ENCODE results near the gene GAL3ST2. TPM values are rescaled to one million over a fixed set of nuclear protein-coding genes. Genes with fewer than 3 reads are reported as not detected.

The GAL3ST2 gene
- polyA plus RNA-seq, 1 donor from 2014 or later = not detected

GRCh38 chr2:241818229-241818942 is 41.8 kb downstream of the GAL3ST2 start:
- Histone ChIP-seq H3K4me3 (ENCODE audit: low read length) (no peak overlapping the region), H3K9me3 (ENCODE audit: low read length) (no peaks in the 10 kb centered on the region), H3K79me2 (replicated peaks; ENCODE audit: insufficient read depth, low read length) (no peaks in the 10 kb centered on the region), H3K27ac (ENCODE audit: low read length) (no peak overlapping the region), H3K27me3 (ENCODE audit: insufficient read depth, low read depth, low read length) (no peaks in the 10 kb centered on the region), H4K20me1 (ENCODE audit: insufficient read depth) (no peaks in the 10 kb centered on the region), H2AFZ (ENCODE audit: low read depth, low read length) (no peak overlapping the region), H3K4me2 (ENCODE audit: low read length) (no peak overlapping the region), H3K9ac (ENCODE audit: low read length) (no peak overlapping the region), H3F3A (ENCODE audit: insufficient read depth, low read length, poor library complexity, severe bottlenecking) (no peaks in the 10 kb centered on the region), H3K9me2 (ENCODE audit: insufficient read depth, low read length) (no peaks in the 10 kb centered on the region), H3K36me3 (ENCODE audit: insufficient read depth, low read length) (no peaks in the 10 kb centered on the region)
- TF ChIP-seq CTCF (IDR thresholded peaks at IDR 0.05; ENCODE audit: poor library complexity, severe bottlenecking) (no peak), TAF1 (IDR thresholded peaks at IDR 0.05; ENCODE audit: low read depth) (no peak), MXI1 (conservative IDR thresholded peaks at IDR 0.05; ENCODE audit: poor library complexity, severe bottlenecking) (no peak), EZH2 (IDR thresholded peaks at IDR 0.05; ENCODE audit: borderline replicate concordance, insufficient read depth, low read length, poor library complexity, severe bottlenecking) (no peak), RAD21 (conservative IDR thresholded peaks at IDR 0.05) (no peak), EP300 (conservative IDR thresholded peaks at IDR 0.05; ENCODE audit: poor library complexity, severe bottlenecking) (no peak), POLR2AphosphoS5 (IDR thresholded peaks at IDR 0.05) (no peak), SMC3 (conservative IDR thresholded peaks at IDR 0.05; ENCODE audit: poor library complexity) (no peak)
- TF ChIP-seq, protein P1, sequence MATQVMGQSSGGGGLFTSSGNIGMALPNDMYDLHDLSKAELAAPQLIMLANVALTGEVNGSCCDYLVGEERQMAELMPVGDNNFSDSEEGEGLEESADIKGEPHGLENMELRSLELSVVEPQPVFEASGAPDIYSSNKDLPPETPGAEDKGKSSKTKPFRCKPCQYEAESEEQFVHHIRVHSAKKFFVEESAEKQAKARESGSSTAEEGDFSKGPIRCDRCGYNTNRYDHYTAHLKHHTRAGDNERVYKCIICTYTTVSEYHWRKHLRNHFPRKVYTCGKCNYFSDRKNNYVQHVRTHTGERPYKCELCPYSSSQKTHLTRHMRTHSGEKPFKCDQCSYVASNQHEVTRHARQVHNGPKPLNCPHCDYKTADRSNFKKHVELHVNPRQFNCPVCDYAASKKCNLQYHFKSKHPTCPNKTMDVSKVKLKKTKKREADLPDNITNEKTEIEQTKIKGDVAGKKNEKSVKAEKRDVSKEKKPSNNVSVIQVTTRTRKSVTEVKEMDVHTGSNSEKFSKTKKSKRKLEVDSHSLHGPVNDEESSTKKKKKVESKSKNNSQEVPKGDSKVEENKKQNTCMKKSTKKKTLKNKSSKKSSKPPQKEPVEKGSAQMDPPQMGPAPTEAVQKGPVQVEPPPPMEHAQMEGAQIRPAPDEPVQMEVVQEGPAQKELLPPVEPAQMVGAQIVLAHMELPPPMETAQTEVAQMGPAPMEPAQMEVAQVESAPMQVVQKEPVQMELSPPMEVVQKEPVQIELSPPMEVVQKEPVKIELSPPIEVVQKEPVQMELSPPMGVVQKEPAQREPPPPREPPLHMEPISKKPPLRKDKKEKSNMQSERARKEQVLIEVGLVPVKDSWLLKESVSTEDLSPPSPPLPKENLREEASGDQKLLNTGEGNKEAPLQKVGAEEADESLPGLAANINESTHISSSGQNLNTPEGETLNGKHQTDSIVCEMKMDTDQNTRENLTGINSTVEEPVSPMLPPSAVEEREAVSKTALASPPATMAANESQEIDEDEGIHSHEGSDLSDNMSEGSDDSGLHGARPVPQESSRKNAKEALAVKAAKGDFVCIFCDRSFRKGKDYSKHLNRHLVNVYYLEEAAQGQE (IDR thresholded peaks at IDR 0.05; ENCODE audit: borderline replicate concordance) = no peak

DNA sequence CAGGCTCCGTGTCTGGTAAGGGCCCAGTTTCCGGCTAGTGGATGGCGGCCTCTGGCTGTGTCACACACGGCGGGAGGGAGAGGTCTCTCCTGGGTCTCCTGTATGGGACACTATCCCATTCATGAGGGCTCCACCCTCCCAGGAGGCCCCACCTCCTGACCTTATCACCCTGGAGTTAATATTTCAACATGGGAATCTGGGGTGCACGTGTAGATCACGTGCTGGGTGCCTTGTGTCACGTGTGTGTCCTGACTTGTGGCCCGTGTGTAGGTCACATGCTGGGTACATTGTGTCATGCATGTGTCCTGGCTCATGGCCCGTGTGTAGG is 42.3 kb downstream of the GAL3ST2 start:
- no peaks in the 10 kb centered on the region for H3K9me2 ChIP-seq (ENCODE audit: insufficient read depth, low read length)
- H3K4me3 ChIP-seq (ENCODE audit: low read length) = no peak overlapping the region
- no peak overlapping the region for H3K4me2 ChIP-seq (ENCODE audit: low read length)
- no peaks in the 10 kb centered on the region for H4K20me1 ChIP-seq (ENCODE audit: insufficient read depth)
- no peaks in the 10 kb centered on the region for H3F3A ChIP-seq (ENCODE audit: insufficient read depth, low read length, poor library complexity, severe bottlenecking)
- TF ChIP-seq, protein P1 (IDR thresholded peaks at IDR 0.05; ENCODE audit: borderline replicate concordance) = no peak
- no peak for TF ChIP-seq MXI1 (conservative IDR thresholded peaks at IDR 0.05; ENCODE audit: poor library complexity, severe bottlenecking)
- TF ChIP-seq POLR2AphosphoS5 (IDR thresholded peaks at IDR 0.05) = no peak
- no peak for TF ChIP-seq EZH2 (IDR thresholded peaks at IDR 0.05; ENCODE audit: borderline replicate concordance, insufficient read depth, low read length, poor library complexity, severe bottlenecking)
- TF ChIP-seq TAF1 (IDR thresholded peaks at IDR 0.05; ENCODE audit: low read depth) = no peak
- no peak for TF ChIP-seq CTCF (IDR thresholded peaks at IDR 0.05; ENCODE audit: poor library complexity, severe bottlenecking)
- TF ChIP-seq SMC3 (conservative IDR thresholded peaks at IDR 0.05; ENCODE audit: poor library complexity) = no peak
- TF ChIP-seq EP300 (conservative IDR thresholded peaks at IDR 0.05; ENCODE audit: poor library complexity, severe bottlenecking) = no peak
- TF ChIP-seq RAD21 (conservative IDR thresholded peaks at IDR 0.05) = no peak
- no peaks in the 10 kb centered on the region for H3K36me3 ChIP-seq (ENCODE audit: insufficient read depth, low read length)
- no peaks in the 10 kb centered on the region for H3K9me3 ChIP-seq (ENCODE audit: low read length)
- H3K79me2 ChIP-seq (replicated peaks; ENCODE audit: insufficient read depth, low read length) = no peaks in the 10 kb centered on the region
- no peaks in the 10 kb centered on the region for H3K27me3 ChIP-seq (ENCODE audit: insufficient read depth, low read depth, low read length)
- H3K27ac ChIP-seq (ENCODE audit: low read length) = no peak overlapping the region
- H3K9ac ChIP-seq (ENCODE audit: low read length) = no peak overlapping the region
- H2AFZ ChIP-seq (ENCODE audit: low read depth, low read length) = no peak overlapping the region

All from neural cell (in vitro differentiated cells).